MM.1S (cell line): ENCODE data around the gene RASL11B.

ENCODE experiments used
- DNase-seq: peaks from one replicate; pipeline ENCODE4 v3.0.0-alpha.2; 2015
- H2AFZ ChIP-seq: fragments of 300-600 bp; sonication (generic); 2 replicates; pipeline ENCODE4 v1.6.0; 2016; ENCODE audit warnings: antibody characterized with exemption, low read length
- H3F3A ChIP-seq: fragments of 300-600 bp; sonication (generic); 2 replicates; pipeline ENCODE4 v1.6.1; 2016; ENCODE audit warnings: mild to moderate bottlenecking, antibody characterized with exemption, low read length, moderate library complexity, mixed read lengths; ENCODE audit not compliant: insufficient read depth
- H3K27ac ChIP-seq: fragments of 300-600 bp; sonication (generic); 2 replicates; pipeline ENCODE4 v1.5.1; 2016; ENCODE audit warnings: mild to moderate bottlenecking, low read length
- H3K27me3 ChIP-seq: fragments of 300-600 bp; sonication (generic); replicated peaks from 2 replicates; pipeline ENCODE4 v1.6.0; 2016; ENCODE audit warnings: low read length; ENCODE audit not compliant: insufficient read depth
- H3K36me3 ChIP-seq: fragments of 300-600 bp; sonication (generic); replicated peaks from 2 replicates; pipeline ENCODE4 v1.6.1; 2016; ENCODE audit warnings: mild to moderate bottlenecking, low read length, mixed read lengths; ENCODE audit not compliant: insufficient read depth
- H3K4me1 ChIP-seq: fragments of 300-600 bp; sonication (generic); 2 replicates; pipeline ENCODE4 v1.6.1; 2016; ENCODE audit warnings: low read length, mixed read lengths
- H3K4me2 ChIP-seq: fragments of 300-600 bp; sonication (generic); 2 replicates; pipeline ENCODE4 v1.6.0; 2016; ENCODE audit warnings: low read depth, low read length
- H3K4me3 ChIP-seq: fragments of 300-600 bp; sonication (generic); 2 replicates; pipeline ENCODE4 v1.5.1; 2016; ENCODE audit warnings: low read length, mixed read lengths
- H3K79me2 ChIP-seq: fragments of 300-600 bp; sonication (generic); 2 replicates; pipeline ENCODE4 v1.6.1; 2016; ENCODE audit warnings: mixed run types, low read length, mixed read lengths
- H3K9ac ChIP-seq: fragments of 300-600 bp; sonication (generic); 2 replicates; pipeline ENCODE4 v1.6.1; 2016; ENCODE audit warnings: low read length, mixed read lengths
- H3K9me2 ChIP-seq: fragments of 300-600 bp; sonication (generic); replicated peaks from 2 replicates; pipeline ENCODE4 v1.6.1; 2016; ENCODE audit warnings: mild to moderate bottlenecking, low read length, mixed read lengths; ENCODE audit not compliant: insufficient read depth
- H3K9me3 ChIP-seq: fragments of 300-600 bp; sonication (generic); replicated peaks from 2 replicates; pipeline ENCODE4 v1.6.1; 2016; ENCODE audit warnings: mild to moderate bottlenecking, low read length, mixed read lengths; ENCODE audit not compliant: insufficient read depth
- H4K20me1 ChIP-seq: fragments of 300-600 bp; sonication (generic); 2 replicates; pipeline ENCODE4 v1.6.1; 2016; ENCODE audit warnings: mild to moderate bottlenecking, low read length, moderate library complexity, mixed read lengths; ENCODE audit not compliant: insufficient read depth
- CTCF ChIP-seq: fragments of 300-600 bp; sonication (generic); IDR thresholded peaks from 2 replicates; pipeline ENCODE4 v1.5.1; 2016; ENCODE audit warnings: antibody characterized with exemption, low read length, mixed read lengths
- EZH2 ChIP-seq: fragments of 300-600 bp; sonication (generic); optimal IDR thresholded peaks from 2 replicates; pipeline ENCODE3; 2017; ENCODE audit warnings: low read depth, mild to moderate bottlenecking, antibody characterized with exemption, low read length, mixed read lengths
- EZH2phosphoT487 ChIP-seq: fragments of 300-600 bp; sonication (generic); IDR thresholded peaks from 2 replicates; pipeline ENCODE4 v1.6.1; 2018; ENCODE audit warnings: antibody characterized with exemption, low read length

Gene RASL11B

GRCh38 chr4:52867163-52867562 is 5.0 kb downstream of the RASL11B start:
- H3K9me3 ChIP-seq = no peaks in the 10 kb centered on the region
- H3K9me2 ChIP-seq = no peaks in the 10 kb centered on the region
- H3K27ac ChIP-seq = no peak overlapping the region
- H3K79me2 ChIP-seq = no peaks in the 10 kb centered on the region
- TF ChIP-seq EZH2phosphoT487 = no peak
- TF ChIP-seq EZH2 = no peak
- TF ChIP-seq CTCF = no peak
- no peaks in the 10 kb centered on the region for H3F3A ChIP-seq
- no peak for DNase-seq
- no peaks in the 10 kb centered on the region for H4K20me1 ChIP-seq
- no peaks in the 10 kb centered on the region for H3K36me3 ChIP-seq
- H2AFZ ChIP-seq = no peak overlapping the region
- H3K4me2 ChIP-seq = no peak overlapping the region
- H3K9ac ChIP-seq = no peak overlapping the region
- no peaks in the 10 kb centered on the region for H3K4me1 ChIP-seq
- H3K27me3 ChIP-seq = no peaks in the 10 kb centered on the region
- no peak overlapping the region for H3K4me3 ChIP-seq

- no peak overlapping the region for H3K27ac ChIP-seq
- no peaks in the 10 kb centered on the region for H3F3A ChIP-seq
- no peaks in the 10 kb centered on the region for H3K9me3 ChIP-seq
- H3K4me3 ChIP-seq = no peak overlapping the region
- no peaks in the 10 kb centered on the region for H3K4me1 ChIP-seq
- H3K4me2 ChIP-seq = no peak overlapping the region
- DNase-seq = no peak
- TF ChIP-seq EZH2 = no peak
- TF ChIP-seq EZH2phosphoT487 = no peak
- TF ChIP-seq CTCF = no peak
- H2AFZ ChIP-seq = no peak overlapping the region
- H4K20me1 ChIP-seq = no peaks in the 10 kb centered on the region
- no peaks in the 10 kb centered on the region for H3K36me3 ChIP-seq
- H3K79me2 ChIP-seq = no peaks in the 10 kb centered on the region
- no peaks in the 10 kb centered on the region for H3K9me2 ChIP-seq
- H3K27me3 ChIP-seq = no peaks in the 10 kb centered on the region
- no peak overlapping the region for H3K9ac ChIP-seq
Observed at GRCh38 chr4:52868133-52868532, 6.0 kb downstream of the RASL11B start.

- TF ChIP-seq EZH2phosphoT487 (no peak), CTCF (no peak), EZH2 (no peak)
- no peak overlapping the region for H2AFZ ChIP-seq
- DNase-seq = no peak
Observed at GRCh38 chr4:52869196-52869595, 7.1 kb downstream of the RASL11B start.

GRCh38 chr4:52869656-52870055 is 7.5 kb downstream of the RASL11B start:
- Histone ChIP-seq H3K4me2 (no peak overlapping the region), H3K9ac (no peak overlapping the region), H3F3A (no peaks in the 10 kb centered on the region), H4K20me1 (no peaks in the 10 kb centered on the region), H3K9me3 (no peaks in the 10 kb centered on the region), H3K79me2 (no peaks in the 10 kb centered on the region), H3K27me3 (no peaks in the 10 kb centered on the region), H3K4me1 (no peaks in the 10 kb centered on the region), H3K27ac (no peak overlapping the region), H3K9me2 (no peaks in the 10 kb centered on the region), H3K4me3 (no peak overlapping the region), H3K36me3 (no peaks in the 10 kb centered on the region), H2AFZ (no peak overlapping the region)
- DNase-seq = no peak
- no peak for TF ChIP-seq CTCF
- no peak for TF ChIP-seq EZH2
- TF ChIP-seq EZH2phosphoT487 = no peak

More at GRCh38 chr4:52869196-52869595, 7.1 kb downstream of the RASL11B start:
- H3K27ac ChIP-seq = no peak overlapping the region
- no peaks in the 10 kb centered on the region for H3K27me3 ChIP-seq
- H3K4me3 ChIP-seq = no peak overlapping the region
- no peak overlapping the region for H3K9ac ChIP-seq
- H3K4me1 ChIP-seq = no peaks in the 10 kb centered on the region
- H3K4me2 ChIP-seq = no peak overlapping the region
- H4K20me1 ChIP-seq = no peaks in the 10 kb centered on the region
- H3K36me3 ChIP-seq = no peaks in the 10 kb centered on the region
- H3F3A ChIP-seq = no peaks in the 10 kb centered on the region
- H3K9me3 ChIP-seq = no peaks in the 10 kb centered on the region
- H3K9me2 ChIP-seq = no peaks in the 10 kb centered on the region
- H3K79me2 ChIP-seq = no peaks in the 10 kb centered on the region
